ENCODE data around the gene KCNH3.
A peak's percentile ranks its signal among the peaks of the same experiment; 100 is the strongest.
"Not testable (repeated sequence)": the region's sequence is repeated elsewhere in the genome, so short reads cannot be mapped to it uniquely, and the experiment has no call there.

The KCNH3 gene

GRCh38 chr12:49531745-49532144 lies 7.1 kb upstream of the KCNH3 start:
- DNase-seq: no peak

- no peak for DNase-seq
Measured at GRCh38 chr12:49533331-49533730, 5.5 kb upstream of the KCNH3 start.

DNA sequence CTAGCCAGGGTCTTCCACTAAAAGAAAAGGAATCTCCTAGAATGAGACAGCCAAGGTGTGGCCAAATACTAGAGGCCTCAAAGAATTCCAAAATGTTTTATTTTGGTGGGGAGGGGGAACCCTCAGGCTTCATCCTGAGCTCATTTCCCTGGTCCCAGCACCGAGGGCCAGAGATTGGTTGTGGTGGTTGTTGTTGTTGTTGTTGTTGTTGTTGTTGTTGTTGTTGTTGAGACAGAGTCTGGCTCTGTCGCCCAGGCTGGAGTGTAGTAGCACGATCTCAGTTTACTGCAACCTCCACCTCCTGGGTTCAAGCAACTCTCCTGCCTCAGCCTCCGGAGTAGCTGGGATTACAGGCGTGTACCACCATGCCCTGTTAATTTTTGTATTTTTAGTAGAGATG lies 4.7 kb upstream of the KCNH3 start:
- not testable (repeated sequence) for DNase-seq

GRCh38 chr12:49534731-49535278 lies 4.0 kb upstream of the KCNH3 start:
- no peak for DNase-seq

DNA sequence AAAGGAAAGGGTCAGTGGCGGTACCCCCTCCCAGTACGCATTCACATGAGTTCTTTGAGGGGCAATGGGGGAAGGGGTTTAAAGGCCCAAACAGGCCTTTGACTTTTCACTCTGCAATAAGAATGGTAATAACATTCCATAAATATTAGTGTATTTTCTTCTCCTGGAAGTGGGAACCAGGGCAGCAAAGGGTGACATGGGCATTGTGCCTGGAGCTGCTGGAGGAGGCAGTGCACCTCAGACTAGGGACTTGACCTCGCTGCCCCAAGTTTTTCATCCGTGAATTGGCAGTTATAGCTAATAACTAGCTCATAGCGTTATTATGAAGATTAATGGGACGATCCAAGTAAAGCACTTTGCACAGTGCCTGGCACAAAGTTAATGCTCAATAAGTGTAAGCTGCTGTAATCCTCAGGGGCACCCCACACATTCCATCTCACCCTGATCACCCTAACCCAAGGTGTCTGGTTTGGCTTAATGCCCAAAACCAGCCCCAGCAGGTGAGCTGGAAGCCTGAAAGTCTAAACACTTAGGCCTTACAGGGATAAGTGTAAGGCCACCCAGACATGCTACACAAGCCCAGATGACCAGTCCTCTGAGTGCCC lies 2.8 kb upstream of the KCNH3 start:
- no peak for DNase-seq

GRCh38 chr12:49536526-49537071 lies 2.2 kb upstream of the KCNH3 start:
- DNase-seq: no peak

DNA sequence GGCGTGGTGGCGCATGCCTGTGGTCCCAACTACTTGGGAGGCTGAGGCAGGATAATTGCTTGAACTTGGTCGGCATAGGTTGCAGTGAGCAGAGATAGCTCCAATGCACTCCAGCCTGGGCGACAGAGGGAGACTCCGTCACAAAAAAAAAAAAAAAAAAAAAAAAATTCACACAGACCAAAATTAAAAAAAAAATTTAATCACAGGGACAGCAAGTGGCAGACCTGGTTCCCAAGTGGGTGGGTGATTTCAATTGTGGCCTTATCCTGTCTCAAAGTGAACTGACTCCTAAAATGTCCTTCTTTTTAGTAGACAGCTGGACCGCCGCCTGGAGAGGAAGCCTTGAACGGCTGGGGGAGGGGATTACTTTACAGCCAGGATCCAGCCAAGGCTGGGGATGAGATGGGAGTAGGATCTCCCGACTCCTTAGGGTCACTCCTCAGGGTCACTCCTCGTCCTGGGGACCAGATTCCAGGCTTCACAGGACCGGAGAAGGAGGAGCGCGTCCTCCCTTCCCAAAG lies 1.5 kb upstream of the KCNH3 start:
- no peak for DNase-seq

DNA sequence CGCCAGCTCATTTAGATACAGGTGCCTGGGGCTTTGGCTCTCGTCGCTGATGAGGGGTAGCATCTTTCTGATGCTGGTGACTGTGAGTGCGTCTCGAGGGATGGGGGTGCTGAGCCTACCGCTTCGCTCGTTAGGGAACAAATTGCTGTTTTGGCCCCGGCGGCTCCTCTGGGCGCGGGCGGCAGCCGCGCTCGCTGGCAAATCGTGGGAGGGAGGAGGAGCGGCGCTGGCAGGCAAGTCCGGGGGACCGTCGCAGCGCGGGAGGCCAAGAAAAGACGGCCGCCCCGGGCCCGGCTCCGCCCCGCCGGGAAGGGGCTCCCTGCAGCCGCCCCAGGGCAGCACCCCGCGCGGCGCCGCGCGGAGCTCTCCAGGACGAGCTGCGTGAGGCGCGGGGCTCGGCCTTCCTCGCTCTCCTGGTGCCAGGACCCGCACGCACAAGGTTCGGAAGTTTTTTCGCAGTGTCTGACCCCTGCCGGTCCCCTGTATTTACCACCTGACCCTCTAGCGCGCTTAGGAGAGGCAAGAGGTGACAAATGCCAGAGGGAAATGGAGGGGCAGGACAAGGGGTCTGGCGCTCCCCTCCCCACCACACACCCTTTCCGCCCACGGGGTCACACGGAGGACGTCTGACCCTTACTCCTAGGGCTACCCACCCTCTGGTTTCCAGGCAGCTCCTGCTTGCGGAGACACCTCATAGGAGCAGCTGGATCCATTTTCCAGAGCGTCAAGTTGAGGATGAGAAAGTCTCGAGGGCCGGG lies 899 bp upstream of the KCNH3 start:
- DNase-seq: peak; percentile 21

GRCh38 chr12:49539406-49540228 lies 787 bp downstream of the KCNH3 start:
- DNase-seq: no peak

- DNase-seq: no peak
Measured at GRCh38 chr12:49540229-49541139, 1.7 kb downstream of the KCNH3 start.

DNA sequence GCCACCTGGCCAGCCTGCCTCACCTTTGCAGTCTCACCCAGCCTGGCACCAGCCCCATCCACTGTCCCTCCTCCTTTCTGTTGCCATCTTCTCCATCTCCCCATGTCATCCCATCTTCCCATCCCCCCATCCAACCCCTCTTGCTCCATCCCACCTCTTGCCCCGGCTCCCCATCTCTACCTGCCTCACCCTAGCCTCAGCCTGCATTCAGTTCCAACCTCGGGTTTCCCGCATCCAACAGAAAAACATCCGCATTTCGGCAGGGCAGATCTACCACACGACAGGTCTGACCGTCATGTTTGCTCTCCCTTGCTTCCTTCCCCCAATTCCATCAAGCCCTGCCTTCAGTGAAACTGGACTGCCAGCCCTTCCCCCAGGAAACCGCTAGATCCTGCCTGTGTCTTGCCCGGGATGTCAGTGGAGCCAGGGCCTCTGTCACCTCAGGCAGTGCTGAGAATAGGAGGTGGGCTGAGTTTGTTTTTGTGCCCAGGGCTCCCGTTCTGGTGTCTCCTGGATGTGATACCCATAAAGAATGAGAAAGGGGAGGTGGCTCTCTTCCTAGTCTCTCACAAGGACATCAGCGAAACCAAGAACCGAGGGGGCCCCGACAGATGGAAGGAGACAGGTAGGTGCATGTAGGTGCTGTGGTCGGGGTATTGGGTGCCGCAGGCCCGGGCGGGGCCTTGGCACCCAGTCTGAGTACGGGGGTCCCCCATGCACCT lies 2.5 kb downstream of the KCNH3 start:
- DNase-seq: no peak

DNA sequence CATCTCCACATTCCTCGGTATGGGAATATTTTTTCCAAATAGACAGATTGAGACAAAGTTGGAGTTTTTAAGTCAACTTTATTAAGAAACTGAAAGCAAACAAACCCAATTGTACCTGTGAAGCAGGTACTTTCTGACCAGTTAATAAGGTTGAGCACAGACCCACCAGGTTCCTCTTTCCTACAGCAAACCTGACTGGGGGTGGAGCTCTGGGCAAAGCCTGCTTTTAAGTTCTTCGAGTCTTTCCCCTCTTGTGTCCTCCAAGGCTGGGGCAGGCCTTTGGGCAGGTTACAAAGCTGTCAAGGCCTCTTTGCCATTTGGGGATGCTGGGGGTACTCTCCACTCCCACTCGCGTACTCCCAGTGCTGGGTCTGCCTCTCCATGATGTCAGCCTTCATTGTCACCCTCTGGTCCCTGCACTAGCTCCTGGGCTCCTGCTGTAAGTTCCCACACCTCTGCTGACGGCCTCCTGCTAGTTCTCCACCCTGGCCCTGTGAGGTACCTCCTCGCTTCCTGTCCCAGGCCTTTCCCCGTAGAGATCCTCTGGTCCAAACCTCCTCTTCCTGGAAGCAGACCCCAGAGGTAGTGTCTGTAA lies 3.2 kb downstream of the KCNH3 start:
- DNase-seq: no peak

DNA sequence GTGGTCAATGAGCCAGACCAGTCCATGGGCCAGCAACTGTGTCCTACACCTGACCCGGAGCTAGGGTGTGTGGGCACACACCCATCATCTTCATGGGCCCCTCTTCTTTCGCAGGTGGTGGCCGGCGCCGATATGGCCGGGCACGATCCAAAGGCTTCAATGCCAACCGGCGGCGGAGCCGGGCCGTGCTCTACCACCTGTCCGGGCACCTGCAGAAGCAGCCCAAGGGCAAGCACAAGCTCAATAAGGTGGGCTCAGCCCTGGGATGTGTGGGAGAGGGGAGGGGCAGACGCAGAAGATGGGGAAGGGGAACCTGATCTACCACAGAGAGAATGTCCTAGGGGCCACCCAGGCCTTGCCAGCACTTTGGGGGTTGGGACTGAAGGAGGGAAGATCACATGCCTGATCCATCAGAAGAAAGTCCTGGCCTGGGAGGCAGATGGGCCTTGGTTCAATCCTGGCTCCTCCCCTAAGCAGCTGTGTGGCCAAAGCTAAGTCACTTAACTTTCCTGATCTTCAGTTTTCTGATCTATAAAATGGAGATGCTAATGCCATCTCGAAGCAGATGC lies 3.8 kb downstream of the KCNH3 start:
- no peak for DNase-seq

- DNase-seq: no peak
Measured at GRCh38 chr12:49543221-49543913, 4.5 kb downstream of the KCNH3 start.

GRCh38 chr12:49543914-49544815 lies 5.3 kb downstream of the KCNH3 start:
- no peak for DNase-seq

DNA sequence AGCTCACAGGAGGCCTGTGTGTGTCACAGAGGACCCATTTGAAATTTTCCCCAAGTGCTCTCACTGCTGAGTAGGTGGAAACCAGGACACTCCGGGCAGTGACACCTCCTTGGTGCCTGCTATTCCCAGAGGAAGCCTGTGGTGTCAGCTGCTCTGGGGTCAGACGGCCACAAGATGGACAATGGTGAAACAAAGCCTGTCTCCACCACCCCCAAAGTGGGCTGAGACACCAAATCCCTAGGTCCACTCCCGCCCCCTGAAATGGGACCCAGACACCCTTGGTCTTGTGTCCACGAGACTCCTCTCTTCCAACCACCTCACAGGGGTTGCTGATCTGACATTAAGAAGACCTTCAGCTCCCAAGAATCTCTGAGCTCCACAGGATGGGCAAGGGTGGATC lies 7.0 kb downstream of the KCNH3 start:
- no peak for DNase-seq

GRCh38 chr12:49546481-49546880 lies 7.7 kb downstream of the KCNH3 start:
- DNase-seq: no peak

DNA sequence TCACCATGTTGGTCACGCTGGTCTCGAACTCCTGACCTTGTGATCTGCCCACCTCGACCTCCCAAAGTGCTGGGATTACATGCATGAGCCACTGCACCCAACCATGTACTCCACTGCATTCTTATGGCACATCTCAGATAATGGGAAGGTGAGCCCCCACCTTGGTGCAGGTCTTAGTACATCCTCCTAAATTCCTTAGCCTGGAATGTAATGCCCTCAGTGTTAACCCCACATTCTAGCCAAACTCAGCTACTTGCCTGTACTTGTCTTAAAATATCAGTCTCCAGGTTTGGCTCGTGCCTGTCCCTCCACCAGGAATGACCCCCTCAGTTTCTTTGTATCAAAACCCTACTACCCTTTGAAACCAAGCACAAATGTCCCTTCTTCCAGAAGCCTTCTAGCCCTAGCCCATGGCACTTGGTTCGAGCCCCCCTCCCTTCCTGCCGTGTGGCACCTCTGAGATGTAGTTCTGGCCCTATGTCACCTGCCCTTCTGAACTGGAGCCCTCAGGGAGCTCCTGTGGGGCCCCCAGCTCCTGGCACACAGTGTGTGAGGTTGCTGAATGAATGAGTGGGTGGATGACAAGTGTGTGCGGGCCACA lies 8.4 kb downstream of the KCNH3 start:
- DNase-seq: no peak

Measured in NCI-H1105 (cell line).